ENCODE data around the gene ILRUN.
A peak's percentile ranks its signal among the peaks of the same experiment; 100 is the strongest.
"Not testable (repeated sequence)": the region's sequence is repeated elsewhere in the genome, so short reads cannot be mapped to it uniquely, and the experiment has no call there.

ILRUN gene

DNA sequence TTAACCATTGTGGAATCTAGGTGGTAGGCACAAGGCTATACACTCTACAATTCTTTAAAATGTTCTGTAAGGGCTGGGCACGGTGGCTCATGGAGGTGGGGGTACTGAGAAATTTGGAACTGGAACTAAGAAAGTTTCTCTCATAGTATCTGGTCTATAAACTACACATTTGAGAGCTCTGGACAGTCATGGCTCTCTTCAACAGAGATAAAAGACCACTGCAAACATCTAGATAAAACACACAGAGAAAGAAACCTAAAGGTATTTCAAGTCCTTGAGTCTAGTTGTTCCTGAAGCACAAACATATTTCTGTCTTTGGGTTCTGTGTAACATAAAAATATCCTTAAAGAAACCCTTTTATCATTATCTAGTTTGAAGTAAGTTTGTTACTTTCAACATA lies 35.2 kb downstream of the ILRUN start:
- Histone ChIP-seq H3K23ac (ENCODE audit: low read length) (no peak overlapping the region), H3K56ac (ENCODE audit: low read length) (no peak overlapping the region), H3K27ac (ENCODE audit: low read depth, low read length) (no peak overlapping the region), H3K27me3 (ENCODE audit: insufficient read depth, low read length, poor library complexity) (no peaks in the 10 kb centered on the region), H3K4me2 (ENCODE audit: low read length) (no peak overlapping the region), H4K8ac (ENCODE audit: low read depth, low read length) (no peak overlapping the region), H2BK5ac (ENCODE audit: low read length) (no peak overlapping the region), H3K79me1 (ENCODE audit: low read length) (peaks cover 11% of the 10 kb centered on the region), H3K79me2 (ENCODE audit: control insufficient read depth, insufficient read depth, low read length) (peaks cover 11% of the 10 kb centered on the region), H2BK15ac (replicated peaks; ENCODE audit: low read depth) (no peak overlapping the region), H3K4ac (ENCODE audit: low read depth, low read length) (no peak overlapping the region), H2BK120ac (ENCODE audit: low read depth, low read length) (no peak overlapping the region), H3K36me3 (ENCODE audit: control insufficient read depth, insufficient read depth, low read length) (no peaks in the 10 kb centered on the region), H3K9ac (ENCODE audit: low read length) (no peak overlapping the region), H3K18ac (ENCODE audit: low read length) (no peak overlapping the region), H4K5ac (ENCODE audit: low read length) (no peak overlapping the region), H2AK5ac (ENCODE audit: low read length) (no peak overlapping the region), H3K4me3 (ENCODE audit: low read length) (no peak overlapping the region), H3K4me1 (ENCODE audit: control insufficient read depth, low read depth, low read length) (peaks cover 4% of the 10 kb centered on the region)
- no CpG with 5 or more reads among the region's 1 CpG for WGBS (ENCODE audit: extremely low coverage, insufficient coverage, low lambda C conversion rate)
- no peak for DNase-seq

DNA sequence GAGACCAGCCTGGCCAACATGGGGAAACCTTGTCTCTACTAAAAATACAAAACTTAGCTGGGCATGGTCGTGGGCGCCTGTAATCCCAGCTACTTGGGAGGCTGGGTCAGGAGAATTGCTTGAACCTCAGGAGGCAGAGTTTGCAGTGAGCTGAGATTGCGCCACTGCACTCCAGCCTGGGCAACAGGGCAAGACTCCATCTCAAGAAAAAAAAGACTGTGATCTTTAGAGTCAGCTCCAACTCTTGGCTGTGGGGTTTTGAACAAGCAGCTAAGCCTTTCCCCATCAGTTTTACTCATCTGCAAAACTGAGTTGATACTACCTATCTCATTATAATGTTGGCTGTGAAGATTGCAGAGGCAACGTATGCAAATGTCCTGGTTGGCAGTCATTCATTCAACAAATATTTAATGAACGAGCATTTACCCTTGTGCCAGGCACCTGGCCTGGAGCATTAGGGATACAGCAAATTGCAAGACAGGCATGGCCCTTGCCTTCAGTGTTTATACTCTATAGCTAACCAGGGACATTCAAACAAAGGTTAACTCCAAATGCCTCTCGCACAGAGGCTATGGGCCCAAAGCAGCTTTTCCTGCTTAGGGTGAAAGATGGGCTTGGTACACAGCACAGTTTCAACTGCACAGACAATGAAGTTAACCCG lies 37.8 kb downstream of the ILRUN start:
- Histone ChIP-seq H3K36me3 (ENCODE audit: control insufficient read depth, insufficient read depth, low read length) (no peaks in the 10 kb centered on the region), H2AK5ac (ENCODE audit: low read length) (no peak overlapping the region), H2BK15ac (replicated peaks; ENCODE audit: low read depth) (no peak overlapping the region), H3K56ac (ENCODE audit: low read length) (no peak overlapping the region), H3K27me3 (ENCODE audit: insufficient read depth, low read length, poor library complexity) (no peaks in the 10 kb centered on the region), H3K4me2 (ENCODE audit: low read length) (no peak overlapping the region), H3K4ac (ENCODE audit: low read depth, low read length) (no peak overlapping the region), H2BK120ac (ENCODE audit: low read depth, low read length) (no peak overlapping the region), H3K18ac (ENCODE audit: low read length) (no peak overlapping the region), H3K27ac (ENCODE audit: low read depth, low read length) (no peak overlapping the region), H3K79me1 (ENCODE audit: low read length) (peaks cover 8% of the 10 kb centered on the region), H4K8ac (ENCODE audit: low read depth, low read length) (no peak overlapping the region), H3K4me1 (ENCODE audit: control insufficient read depth, low read depth, low read length) (peaks cover 4% of the 10 kb centered on the region), H3K23ac (ENCODE audit: low read length) (no peak overlapping the region), H4K5ac (ENCODE audit: low read length) (no peak overlapping the region), H3K79me2 (ENCODE audit: control insufficient read depth, insufficient read depth, low read length) (peaks cover 7% of the 10 kb centered on the region), H3K4me3 (ENCODE audit: low read length) (no peak overlapping the region), H2BK5ac (ENCODE audit: low read length) (no peak overlapping the region), H3K9ac (ENCODE audit: low read length) (no peak overlapping the region)
- DNase-seq: no peak
- no CpG with 5 or more reads among the region's 7 CpGs for WGBS (ENCODE audit: extremely low coverage, insufficient coverage, low lambda C conversion rate)

DNA sequence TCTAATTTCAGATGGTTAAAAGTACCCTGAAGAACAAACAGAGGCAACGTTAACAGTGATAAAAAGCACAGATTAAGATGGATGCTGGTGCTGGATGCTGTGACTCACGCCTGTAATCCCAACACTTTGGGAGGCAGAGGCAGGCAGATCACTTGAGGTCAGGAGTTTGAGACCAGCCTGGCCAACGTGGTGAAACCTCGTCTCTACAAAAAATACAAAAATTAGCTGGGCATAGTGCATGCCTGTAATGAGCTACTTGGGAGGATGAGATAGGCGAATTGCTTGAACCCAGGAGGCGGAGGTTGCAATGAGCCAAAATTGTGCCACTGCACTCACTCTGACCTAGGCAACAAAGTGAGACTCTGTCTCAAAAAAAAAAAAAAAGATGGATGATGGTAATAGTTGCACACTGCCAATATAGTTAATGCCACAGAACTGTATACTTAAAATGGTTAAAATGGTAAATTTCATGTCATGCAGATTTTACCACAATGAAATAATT lies 38.5 kb downstream of the ILRUN start:
- H3K4me2 ChIP-seq (ENCODE audit: low read length); H3K56ac ChIP-seq (ENCODE audit: low read length); H3K36me3 ChIP-seq (ENCODE audit: control insufficient read depth, insufficient read depth, low read length); H3K4me1 ChIP-seq (ENCODE audit: control insufficient read depth, low read depth, low read length); DNase-seq; H3K23ac ChIP-seq (ENCODE audit: low read length); H3K27ac ChIP-seq (ENCODE audit: low read depth, low read length); H2BK120ac ChIP-seq (ENCODE audit: low read depth, low read length); H2BK5ac ChIP-seq (ENCODE audit: low read length); H3K4me3 ChIP-seq (ENCODE audit: low read length); H3K27me3 ChIP-seq (ENCODE audit: insufficient read depth, low read length, poor library complexity); H2AK5ac ChIP-seq (ENCODE audit: low read length); H3K18ac ChIP-seq (ENCODE audit: low read length); H4K8ac ChIP-seq (ENCODE audit: low read depth, low read length); H4K5ac ChIP-seq (ENCODE audit: low read length); H3K4ac ChIP-seq (ENCODE audit: low read depth, low read length); H3K79me1 ChIP-seq (ENCODE audit: low read length); H3K79me2 ChIP-seq (ENCODE audit: control insufficient read depth, insufficient read depth, low read length); H2BK15ac ChIP-seq (replicated peaks; ENCODE audit: low read depth); H3K9ac ChIP-seq (ENCODE audit: low read length): not testable (repeated sequence)
- WGBS (ENCODE audit: extremely low coverage, insufficient coverage, low lambda C conversion rate): no CpG with 5 or more reads among the region's 6 CpGs

DNA sequence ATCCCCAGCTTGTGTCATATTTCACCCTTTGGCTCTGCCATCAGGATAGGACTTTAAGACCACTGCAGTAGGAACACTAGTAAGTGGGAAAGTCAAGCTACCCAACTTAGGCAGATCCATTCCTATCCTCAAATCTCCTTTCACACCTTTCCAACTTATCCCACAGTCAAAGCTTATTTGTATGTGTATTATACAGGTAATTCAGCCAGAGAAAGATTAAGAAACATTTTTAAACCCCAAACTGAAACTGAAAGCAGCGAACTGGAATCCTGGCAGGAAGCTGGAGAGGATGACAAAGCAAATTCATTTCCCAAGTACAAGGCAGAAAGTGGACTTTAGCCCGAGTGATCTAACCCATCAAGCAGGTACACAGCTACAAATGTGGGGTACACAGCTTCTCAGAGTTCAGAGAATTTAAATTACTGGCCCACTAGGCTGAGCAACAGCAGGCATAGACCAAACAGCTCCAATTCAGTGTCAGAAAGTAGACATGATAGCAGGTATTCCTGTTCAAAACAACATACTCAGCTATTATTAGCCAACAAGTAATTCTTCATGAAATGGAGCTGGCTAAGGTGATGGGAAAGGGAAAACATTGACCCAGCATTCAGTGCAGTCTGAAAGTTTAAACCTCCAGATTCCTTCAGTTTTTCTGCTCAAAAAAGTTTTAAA lies 39.1 kb downstream of the ILRUN start:
- Histone ChIP-seq H2BK15ac (replicated peaks; ENCODE audit: low read depth) (no peak overlapping the region), H4K8ac (ENCODE audit: low read depth, low read length) (no peak overlapping the region), H2BK5ac (ENCODE audit: low read length) (no peak overlapping the region), H4K5ac (ENCODE audit: low read length) (no peak overlapping the region), H3K36me3 (ENCODE audit: control insufficient read depth, insufficient read depth, low read length) (no peaks in the 10 kb centered on the region), H3K79me1 (ENCODE audit: low read length) (peaks cover 8% of the 10 kb centered on the region), H2BK120ac (ENCODE audit: low read depth, low read length) (no peak overlapping the region), H3K23ac (ENCODE audit: low read length) (no peak overlapping the region), H3K79me2 (ENCODE audit: control insufficient read depth, insufficient read depth, low read length) (peaks cover 7% of the 10 kb centered on the region), H3K27me3 (ENCODE audit: insufficient read depth, low read length, poor library complexity) (no peaks in the 10 kb centered on the region), H3K4me1 (ENCODE audit: control insufficient read depth, low read depth, low read length) (peaks cover 4% of the 10 kb centered on the region), H2AK5ac (ENCODE audit: low read length) (no peak overlapping the region), H3K56ac (ENCODE audit: low read length) (no peak overlapping the region), H3K4ac (ENCODE audit: low read depth, low read length) (no peak overlapping the region), H3K4me3 (ENCODE audit: low read length) (no peak overlapping the region), H3K18ac (ENCODE audit: low read length) (peak overlapping the region; percentile 11), H3K9ac (ENCODE audit: low read length) (no peak overlapping the region), H3K4me2 (ENCODE audit: low read length) (no peak overlapping the region), H3K27ac (ENCODE audit: low read depth, low read length) (no peak overlapping the region)
- no CpG with 5 or more reads among the region's 2 CpGs for WGBS (ENCODE audit: extremely low coverage, insufficient coverage, low lambda C conversion rate)
- DNase-seq: peak; percentile 61

DNA sequence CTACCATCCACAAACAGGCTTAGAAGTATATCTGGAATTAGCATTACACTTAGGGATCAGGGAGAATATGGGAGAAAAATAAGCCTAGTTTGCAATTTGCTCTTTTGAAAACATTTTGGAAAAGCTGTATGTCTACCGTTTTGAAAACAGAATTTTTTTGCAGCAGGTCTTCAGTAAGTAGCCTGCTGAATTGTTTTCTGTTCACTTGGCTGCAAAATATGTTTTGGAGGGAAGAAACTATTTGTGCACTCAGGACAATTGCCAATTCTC lies 39.6 kb downstream of the ILRUN start:
- peaks cover 4% of the 10 kb centered on the region for H3K4me1 ChIP-seq (ENCODE audit: control insufficient read depth, low read depth, low read length)

More for the DNA sequence above, 39.6 kb downstream of the ILRUN start:
- H3K56ac ChIP-seq (ENCODE audit: low read length): no peak overlapping the region
- H3K4ac ChIP-seq (ENCODE audit: low read depth, low read length): no peak overlapping the region
- H3K9ac ChIP-seq (ENCODE audit: low read length): no peak overlapping the region
- H3K27me3 ChIP-seq (ENCODE audit: insufficient read depth, low read length, poor library complexity): no peaks in the 10 kb centered on the region
- DNase-seq: no peak
- H3K36me3 ChIP-seq (ENCODE audit: control insufficient read depth, insufficient read depth, low read length): no peaks in the 10 kb centered on the region
- no CpG with 5 or more reads among the region's 1 CpG for WGBS (ENCODE audit: extremely low coverage, insufficient coverage, low lambda C conversion rate)
- no peak overlapping the region for H3K4me3 ChIP-seq (ENCODE audit: low read length)
- H3K23ac ChIP-seq (ENCODE audit: low read length): no peak overlapping the region
- H4K8ac ChIP-seq (ENCODE audit: low read depth, low read length): no peak overlapping the region
- H2BK5ac ChIP-seq (ENCODE audit: low read length): no peak overlapping the region
- peaks cover 8% of the 10 kb centered on the region for H3K79me1 ChIP-seq (ENCODE audit: low read length)
- H2AK5ac ChIP-seq (ENCODE audit: low read length): no peak overlapping the region
- no peak overlapping the region for H2BK120ac ChIP-seq (ENCODE audit: low read depth, low read length)
- H3K27ac ChIP-seq (ENCODE audit: low read depth, low read length): no peak overlapping the region
- H3K4me2 ChIP-seq (ENCODE audit: low read length): no peak overlapping the region
- peak overlapping the region; percentile 11 for H3K18ac ChIP-seq (ENCODE audit: low read length)
- H3K79me2 ChIP-seq (ENCODE audit: control insufficient read depth, insufficient read depth, low read length): peaks cover 7% of the 10 kb centered on the region
- no peak overlapping the region for H2BK15ac ChIP-seq (replicated peaks; ENCODE audit: low read depth)
- no peak overlapping the region for H4K5ac ChIP-seq (ENCODE audit: low read length)
